K562 (cell line): ENCODE measurements around the gene NOL4L. TPM values are rescaled to one million over a fixed set of nuclear protein-coding genes. Genes with fewer than 3 reads are reported as not detected.

ENCODE experiments used
- ATAC-seq: fragments of 200-7000 bp; cut with Tn5 transposase; 3 replicates; pipeline ENCODE4 v1.9.1; 2020; ENCODE audit warnings: moderate library complexity
- BruUV-seq: library from RNA; stranded (reverse); fragments of 400-500 nt; replicated peaks from 2 replicates; lab custom pipeline; 2021; lab: Mats Ljungman, UMichigan
- CTCF ChIA-PET: fragments of 300-600 bp; formaldehyde crosslinking; extraction: SDS; loops from one replicate; lab custom pipeline; 2021; ENCODE audit warnings: low intra/inter-chr PET ratio; lab: Yijun Ruan, JAX
- POLR2A ChIA-PET: fragments of 300-600, 350-650 bp; sonication (Branson Sonifier 250); formaldehyde crosslinking; extraction: SDS; loops from one replicate; lab custom pipeline; 2021; ENCODE audit warnings: antibody characterized with exemption, inconsistent platforms; lab: Yijun Ruan, JAX
- DNase-seq, 4 experiments: peaks; one replicate each; pipeline versions ENCODE4 v3.0.0 to v3.0.0-alpha.2; 2011 to 2018; ENCODE audit warnings: low spot score in 3 of 4, mixed read lengths in 3 of 4; ENCODE audit errors: extremely low read depth in 1 of 4
- FAIRE-seq: peaks from 2 replicates; lab custom pipeline; 2011; peaks lifted over from hg19 to GRCh38; lab: Jason Lieb, UNC
- H2AFZ ChIP-seq: 2 replicates; pipeline ENCODE4 v1.6.0; 2011; ENCODE audit warnings: low read depth, low read length, control low read depth, inconsistent platforms
- H3K27ac ChIP-seq: fragments of 200-600 bp; 3 replicates; pipeline ENCODE4 v1.8.0; 2011; ENCODE audit warnings: low read depth, mild to moderate bottlenecking, control low read depth, inconsistent platforms, low read length, moderate library complexity, mixed read lengths; ENCODE audit errors: extremely low read depth
- H3K27me3 ChIP-seq, 2 experiments: fragments of 300-600 bp in 1 of 2; 2 replicates in 1 of 2; 3 replicates in 1 of 2; pipeline versions ENCODE4 v1.6.0 to v1.8.0; 2011; ENCODE audit warnings: inconsistent platforms in 2 of 2, low read length in 2 of 2, mild to moderate bottlenecking in 1 of 2, mixed read lengths in 1 of 2, moderate library complexity in 1 of 2; ENCODE audit not compliant: control insufficient read depth in 2 of 2, insufficient read depth in 2 of 2
- H3K36me3 ChIP-seq: fragments of 300-600 bp; 3 replicates; pipeline ENCODE4 v1.8.0; 2011; ENCODE audit warnings: mild to moderate bottlenecking, low read length, inconsistent platforms; ENCODE audit not compliant: control insufficient read depth, insufficient read depth
- H3K4me1 ChIP-seq, 2 experiments: fragments of 200-600 bp in 1 of 2; replicated peaks in 1 of 2; 2 replicates in 1 of 2; 3 replicates in 1 of 2; pipeline versions ENCODE4 v1.5.1 to v1.8.0; 2011; ENCODE audit warnings: inconsistent platforms in 2 of 2, low read length in 2 of 2, mild to moderate bottlenecking in 1 of 2, mixed read lengths in 1 of 2, moderate library complexity in 1 of 2; ENCODE audit not compliant: control insufficient read depth in 2 of 2, insufficient read depth in 2 of 2
- H3K4me2 ChIP-seq: 2 replicates; pipeline ENCODE4 v1.6.1; 2011; ENCODE audit warnings: low read length, control low read depth, inconsistent platforms, mixed read lengths; ENCODE audit not compliant: insufficient read depth
- H3K4me3 ChIP-seq: fragments of 200-600 bp; sonication (generic), shearing (Covaris generic); 2 replicates; pipeline ENCODE4 v1.5.1; 2016; ENCODE audit warnings: control low read depth, inconsistent platforms
- H3K79me2 ChIP-seq: fragments of 200-600 bp; 3 replicates; pipeline ENCODE4 v1.8.0; 2011; ENCODE audit warnings: low read length, inconsistent platforms; ENCODE audit not compliant: control insufficient read depth, insufficient read depth
- H3K9ac ChIP-seq, 2 experiments: 2 replicates each; pipeline versions ENCODE4 v1.6.0 to v1.6.1; 2011; ENCODE audit warnings: low read depth in 2 of 2, low read length in 2 of 2, control low read depth in 1 of 2, inconsistent platforms in 1 of 2, mild to moderate bottlenecking in 1 of 2, mixed read lengths in 1 of 2; ENCODE audit not compliant: insufficient read depth in 1 of 2
- H3K9me1 ChIP-seq: one replicate; pipeline ENCODE4 v1.6.0; 2011; ENCODE audit warnings: inconsistent platforms, mild to moderate bottlenecking, low read length, moderate library complexity; ENCODE audit not compliant: control insufficient read depth, insufficient read depth
- H3K9me3 ChIP-seq: replicated peaks from 2 replicates; pipeline ENCODE4 v1.5.1; 2011; ENCODE audit warnings: low read depth, low read length, inconsistent platforms; ENCODE audit not compliant: control insufficient read depth, insufficient read depth
- H4K20me1 ChIP-seq: replicated peaks from 2 replicates; pipeline ENCODE4 v1.6.1; 2011; ENCODE audit warnings: low read length, inconsistent platforms, mixed read lengths; ENCODE audit not compliant: control insufficient read depth, insufficient read depth
- ADNP ChIP-seq: fragments of 200-800 bp; sonication (Bioruptor generic); IDR thresholded peaks from 2 replicates; pipeline ENCODE4 v1.6.1; 2016; ENCODE audit warnings: missing genetic modification characterization, missing compliant biosample characterization
- CC2D1A ChIP-seq: fragments of 450-650 bp; IDR thresholded peaks from 2 replicates; pipeline ENCODE4 v1.6.1; 2017; ENCODE audit warnings: mild to moderate bottlenecking
- CHD2 ChIP-seq: IDR thresholded peaks from 2 replicates; pipeline ENCODE4 v1.6.1; 2011; ENCODE audit warnings: low read depth, low read length
- GTF2B ChIP-seq: IDR thresholded peaks from 2 replicates; pipeline ENCODE4 v1.6.1; 2011; ENCODE audit not compliant: insufficient read length; ENCODE audit errors: extremely low read depth
- HNRNPLL ChIP-seq: fragments of 200-400 bp; formaldehyde crosslinking; IDR thresholded peaks from 2 replicates; pipeline ENCODE4 v1.6.1; 2017; ENCODE audit warnings: low read length, low read depth, mild to moderate bottlenecking; ENCODE audit not compliant: poor library complexity, severe bottlenecking
- KDM1A ChIP-seq, 2 experiments: fragments of 450-650 bp; IDR thresholded peaks; 2 replicates each; pipeline ENCODE4 v1.6.1; 2016; ENCODE audit warnings: mild to moderate bottlenecking in 2 of 2
- MCM3 ChIP-seq: fragments of 450-650 bp; IDR thresholded peaks from 2 replicates; pipeline ENCODE4 v1.6.1; 2016
- NR4A1 ChIP-seq, 2 experiments: fragments of 250-450 bp in 1 of 2; fragments of 450-650 bp in 1 of 2; sonication (Bioruptor Pico) in 1 of 2; IDR thresholded peaks; 2 replicates each; pipeline versions ENCODE4 v1.4.0 to v1.6.1; 2016 to 2020; ENCODE audit warnings: mild to moderate bottlenecking in 2 of 2, missing compliant biosample characterization in 1 of 2, missing genetic modification characterization in 1 of 2, moderate library complexity in 1 of 2
- PKNOX1 ChIP-seq: fragments of 450-650 bp; IDR thresholded peaks from 2 replicates; pipeline ENCODE4 v1.6.1; 2016
- POLR2G ChIP-seq: fragments of 200-400 bp; formaldehyde crosslinking; IDR thresholded peaks from 2 replicates; pipeline ENCODE4 v1.6.1; 2017; ENCODE audit warnings: low read depth, mild to moderate bottlenecking, antibody characterized with exemption, low read length, moderate library complexity
- TCF7L2 ChIP-seq: fragments of 150-350 bp; IDR thresholded peaks from 2 replicates; pipeline ENCODE4 v1.6.1; 2016; ENCODE audit warnings: low read depth, mild to moderate bottlenecking, low read length, moderate library complexity
- ZNF197 ChIP-seq: fragments of 200-800 bp; sonication (Bioruptor generic); IDR thresholded peaks from 2 replicates; pipeline ENCODE4 v1.6.1; 2016; ENCODE audit warnings: low read depth, missing genetic modification characterization, missing compliant biosample characterization
- ZNF3 ChIP-seq: fragments of 250-450 bp; sonication (Bioruptor Pico); IDR thresholded peaks from 2 replicates; pipeline ENCODE4 v1.5.0; 2021; ENCODE audit warnings: mild to moderate bottlenecking, moderate library complexity
- WGBS: fragments of 100-300 bp; shearing (Covaris generic); methylation state at CpG from one replicate; pipeline ENCODE4 v1.1.6; 2016; ENCODE audit warnings: low coverage, mixed read lengths; ENCODE audit not compliant: insufficient coverage; ENCODE audit errors: missing lambda C conversion rate; 5-methylcytosine and 5-hydroxymethylcytosine counted together
- in situ Hi-C: fragments of 300-500 bp; cut with MboI; formaldehyde crosslinking; loops from 4 replicates; pipeline ENCODE4 v1.15.0; 2018; ENCODE audit warnings: inconsistent platforms, mixed read lengths
- intact Hi-C: fragments of 100-400 bp; cut with micrococcal nuclease; formaldehyde crosslinking; loops from 2 replicates; pipeline ENCODE4 v1.14.2; 2022
- polyA plus RNA-seq, 8 experiments: library from polyadenylated mRNA; depleted of rRNA in 4 of 8; stranded (reverse) in 5 of 8; unstranded in 3 of 8; fragments of >200 nt; fragmentation: Nextera tagmentation in 2 of 8; fragmentation: Illumina TruSeq in 1 of 8; extraction: Ambion mirVana in 2 of 8; extraction: Trizol in 1 of 8; gene quantifications; 2 replicates each; pipeline versions ENCODE4 v1.2.1 to v1.2.3, GENCODE V29; 2011 to 2014; ENCODE audit warnings: inconsistent platforms in 1 of 8, missing spikeins in 1 of 8
- total RNA-seq, 7 experiments: library from RNA; depleted of rRNA in 6 of 7; stranded (reverse); fragments of >200 nt in 6 of 7; fragmentation: Illumina TruSeq in 2 of 7; extraction: Trizol in 2 of 7; gene quantifications; 2 replicates each; pipeline versions ENCODE4 v1.2.1 to v1.2.3, GENCODE V29; 2011 to 2021; ENCODE audit warnings: low replicate concordance in 1 of 7

The NOL4L gene
- total and polyA plus RNA-seq, 9 of the 15 experiments (the other 6 are each of a cell fraction or from before 2014, with no cell fraction given) = 5.1 to 36.2 (median 13.6) TPM

GRCh38 chr20:32453467-32454163 is 131.5 kb downstream of the NOL4L start:
- H4K20me1 ChIP-seq = 0 out of 2 replicates have a peak, but pooled peaks cover 8% of the 10 kb centered on the region

GRCh38 chr20:32452776-32453466 is 132.2 kb downstream of the NOL4L start:
- ATAC-seq = no peak
- no TSS peak for BruUV-seq
- Histone ChIP-seq H2AFZ (no peak overlapping the region), H3K27ac (no peak overlapping the region), H3K36me3 (peaks cover 85% of the 10 kb centered on the region; the same call in 2 of the 3 replicates), H3K9ac (no peak overlapping the region), H3K27me3 (no peaks in the 10 kb centered on the region), H3K4me3 (no peak overlapping the region), H4K20me1 (0 out of 2 replicates have a peak, but pooled peaks cover 10% of the 10 kb centered on the region), H3K9me1 (peaks cover 2% of the 10 kb centered on the region), H3K4me2 (no peak overlapping the region), H3K9me3 (no peaks in the 10 kb centered on the region), H3K4me1 (peaks cover 0 to 24% of the 10 kb centered on the region in 2 experiments; a peak in 2 of 5 replicates), H3K79me2 (no peaks in the 10 kb centered on the region)
- FAIRE-seq = no peak
- no peak for DNase-seq
- 93% methylated on average over 11 of the region's 24 CpGs for WGBS
- ChIA-PET POLR2A (interaction anchor here (0.6 to 0.7 kb wide), 2 partner anchors 115 to 306 kb away, joined by 3 read pairs; no protein-coding TSS in a partner anchor), CTCF (no interaction called here)
- in situ Hi-C loops = no loop called here
- intact Hi-C loops = no loop called here
- TF ChIP-seq CC2D1A (no peak), MCM3 (no peak), TCF7L2 (no peak), HNRNPLL (no peak), GTF2B (no peak), ZNF3 (CRISPR knock-in tag) (no peak), CHD2 (no peak), KDM1A (IDR thresholded peaks at IDR 0.05) (no peak), PKNOX1 (no peak), NR4A1 (CRISPR knock-in tag; IDR thresholded peaks at IDR 0.05) (no peak), NR4A1 (tag; IDR thresholded peaks at IDR 0.05) (no peak), ZNF197 (no peak)

More at GRCh38 chr20:32453467-32454163, 131.5 kb downstream of the NOL4L start:
- Histone ChIP-seq H3K9ac (peak overlapping the region in 1 of 2 experiments; percentile 68; a peak in 2 of 4 replicates), H3K27me3 (no peaks in the 10 kb centered on the region), H3K4me2 (no peak overlapping the region), H2AFZ (no peak overlapping the region), H3K9me1 (peaks cover 2% of the 10 kb centered on the region), H3K4me3 (no peak overlapping the region), H3K9me3 (no peaks in the 10 kb centered on the region), H3K79me2 (no peaks in the 10 kb centered on the region), H3K27ac (no peak overlapping the region), H3K36me3 (peaks cover 80% of the 10 kb centered on the region; the same call in 2 of the 3 replicates), H3K4me1 (peaks cover 0 to 31% of the 10 kb centered on the region in 2 experiments; a peak in 2 of 5 replicates)
- BruUV-seq = no TSS peak
- 88% methylated on average over 26 of the region's 28 CpGs for WGBS
- intact Hi-C loops (no loop called here), in situ Hi-C loops (no loop called here)
- CTCF ChIA-PET = no interaction called here
- ATAC-seq = no peak
- no peak for FAIRE-seq
- peak; percentile 27; the same call in 1 of the 2 replicates for TF ChIP-seq POLR2G
- TF ChIP-seq ADNP (tag) = no peak
- POLR2A ChIA-PET = interaction anchor here (0.6 to 1.5 kb wide), 3 partner anchors 10 to 558 kb away, joined by 3 to 4 read pairs (median 3); no protein-coding TSS in a partner anchor
- no peak for DNase-seq
